GM11168 (cell line): ENCODE measurements around the gene PPP4R4.
"Not testable (repeated sequence)": the region's sequence is repeated elsewhere in the genome, so short reads cannot be mapped to it uniquely, and the experiment has no call there.

ENCODE experiments used
- in situ Hi-C: fragments of 300-500 bp; cut with MboI; formaldehyde crosslinking; loops from one replicate; pipeline ENCODE4 v1.12.0; 2022; ENCODE audit warnings: low sequenced_read_pairs; ENCODE audit not compliant: unreplicated experiment

Gene PPP4R4

DNA sequence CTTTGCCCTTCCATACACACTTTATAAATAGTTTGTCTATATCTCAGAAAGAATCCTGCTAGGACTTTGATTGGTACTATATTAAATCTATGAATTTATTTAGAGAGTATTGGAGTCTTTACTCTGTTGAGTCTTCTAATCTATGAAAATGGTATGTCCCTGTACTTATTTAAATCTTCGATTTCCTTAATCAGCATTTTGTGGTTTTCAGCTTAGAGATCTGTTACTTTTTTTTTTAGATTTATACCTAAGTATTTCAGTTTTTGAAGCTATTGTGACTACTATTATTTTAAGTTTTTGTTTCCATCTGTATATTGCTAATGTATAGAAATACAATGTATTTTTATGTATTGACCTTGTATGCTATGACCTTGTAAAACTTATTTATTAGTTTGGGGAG lies 31.3 kb upstream of the PPP4R4 start:
- in situ Hi-C loops, result no loop called here

DNA sequence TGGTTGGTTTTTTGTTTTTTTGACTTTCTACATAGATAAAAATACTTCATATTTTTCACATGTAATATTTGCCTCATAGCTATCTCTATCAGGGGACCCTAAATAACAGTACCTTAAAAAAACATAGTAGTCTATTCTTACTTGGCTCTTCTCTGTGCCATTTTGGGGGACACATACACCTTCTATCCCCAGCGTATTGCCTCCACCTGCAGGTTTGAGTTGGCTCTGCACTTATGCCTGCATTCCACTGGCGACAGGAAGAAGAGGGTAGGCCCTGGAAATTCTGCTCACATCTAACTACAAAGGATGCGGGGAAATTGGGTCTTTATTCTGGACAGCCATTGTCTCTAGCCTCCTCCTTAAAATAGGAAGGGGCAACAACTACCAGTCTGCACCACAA lies 30.9 kb upstream of the PPP4R4 start:
- in situ Hi-C loops, result no loop called here

GRCh38 chr14:94143711-94144110 lies 30.4 kb upstream of the PPP4R4 start:
- in situ Hi-C loops, result no loop called here

DNA sequence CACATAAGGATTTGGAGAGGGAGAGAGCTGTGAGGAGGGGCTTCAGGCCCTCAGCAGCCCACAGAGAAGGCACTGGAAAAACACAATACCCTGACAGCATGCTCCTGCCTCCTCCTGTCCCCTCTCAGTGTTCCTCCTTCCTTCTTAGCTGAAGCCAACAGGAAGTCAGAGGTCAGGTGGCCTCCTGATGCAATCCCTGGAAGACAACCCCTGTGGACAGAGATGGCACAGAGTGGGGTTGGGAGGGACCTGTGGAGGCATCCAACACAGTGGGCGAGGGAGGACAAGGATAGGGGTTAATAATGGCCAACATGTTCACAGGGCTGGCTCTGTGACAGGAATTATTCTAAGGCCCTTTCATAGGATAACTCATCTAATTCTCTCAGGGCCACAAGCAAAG lies 29.4 kb upstream of the PPP4R4 start:
- in situ Hi-C loops, result no loop called here

- in situ Hi-C loops, result no loop called here
Measured at GRCh38 chr14:94145902-94146527, 28.1 kb upstream of the PPP4R4 start.

DNA sequence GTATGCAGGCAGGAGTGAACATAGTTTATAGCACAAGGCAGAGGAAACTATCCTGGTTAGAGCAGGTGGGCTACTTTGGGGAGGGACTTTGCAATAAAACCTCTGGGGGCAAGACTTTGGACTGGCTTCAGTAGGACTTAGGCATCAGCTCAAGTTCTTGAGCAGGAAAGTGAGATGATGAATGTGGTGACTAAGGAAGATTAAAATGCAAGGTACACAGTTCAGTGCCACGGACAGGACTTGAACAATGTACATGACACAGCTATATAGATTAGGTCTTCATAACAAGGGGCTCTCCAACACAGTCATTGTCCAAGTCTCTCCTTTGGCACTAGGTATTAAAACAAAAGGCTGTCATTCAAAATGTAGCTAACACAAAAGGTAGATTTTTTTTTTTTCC lies 21.4 kb upstream of the PPP4R4 start:
- in situ Hi-C loops, result no loop called here

DNA sequence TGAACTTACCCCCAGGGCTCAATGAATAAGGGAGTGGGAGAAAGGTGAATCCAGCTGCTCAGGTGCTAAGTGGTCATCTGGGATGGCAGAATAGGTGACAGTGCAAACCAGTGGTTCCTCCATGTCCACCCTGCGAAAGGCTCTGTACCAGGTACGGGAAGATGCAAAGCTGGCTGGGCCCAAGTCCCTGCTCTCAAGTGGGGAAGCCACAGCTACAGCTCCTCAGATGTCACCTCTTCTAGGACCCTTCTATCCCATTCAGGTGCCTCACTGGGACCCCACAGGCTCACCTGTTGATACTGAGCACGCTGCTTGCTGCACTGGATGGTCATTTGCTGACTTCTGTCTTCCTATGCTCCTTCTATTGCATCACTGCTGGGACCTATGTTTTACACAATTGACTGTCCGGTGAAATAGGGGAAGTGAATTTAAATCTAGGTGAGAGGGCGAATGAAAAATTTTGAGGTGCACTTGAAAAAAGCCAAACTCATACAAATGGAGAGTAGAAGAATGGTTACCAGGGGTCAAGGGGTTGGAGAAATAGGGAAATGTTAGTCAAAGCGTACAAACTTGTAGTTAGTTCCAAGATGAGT lies 20.3 kb upstream of the PPP4R4 start:
- in situ Hi-C loops, result no loop called here

DNA sequence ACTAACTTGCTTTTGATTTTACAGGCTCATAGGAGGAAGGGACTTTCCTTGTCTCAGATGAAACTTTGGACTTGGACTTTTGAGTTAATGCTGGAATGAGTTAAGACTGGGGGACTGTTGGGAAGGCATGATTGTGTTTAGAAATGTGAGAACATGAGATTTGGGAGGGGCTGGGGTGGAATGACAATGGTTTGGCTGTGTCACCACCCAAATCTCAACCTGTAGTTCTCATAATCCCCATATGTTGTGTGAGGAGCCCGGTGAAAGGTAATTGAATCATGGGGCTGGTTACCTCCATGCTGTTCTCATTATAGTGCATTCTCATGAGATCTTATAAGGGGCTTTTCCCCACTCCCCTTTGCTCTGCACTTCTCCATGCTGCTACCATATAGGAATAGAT lies 18.0 kb upstream of the PPP4R4 start:
- in situ Hi-C loops, result not testable (repeated sequence)

DNA sequence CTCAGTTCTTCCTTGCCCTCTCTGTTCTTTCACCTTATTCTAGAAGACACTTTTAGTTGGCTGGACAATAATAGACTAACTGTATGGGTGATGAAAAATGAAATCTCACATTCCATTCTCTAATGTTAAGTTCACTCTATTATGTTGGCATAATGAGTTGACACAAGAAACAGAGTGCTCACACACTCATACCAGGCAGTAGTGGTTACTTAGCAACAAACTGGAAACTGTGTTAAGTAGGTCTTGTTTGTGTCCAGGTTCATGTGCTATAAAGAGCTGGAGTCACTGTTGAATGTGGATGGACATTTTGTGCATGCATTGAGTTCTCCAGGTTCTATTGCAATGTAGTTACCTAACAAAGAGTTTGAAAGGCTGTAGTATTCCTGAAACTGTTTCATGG lies 16.9 kb upstream of the PPP4R4 start:
- in situ Hi-C loops, result no loop called here

DNA sequence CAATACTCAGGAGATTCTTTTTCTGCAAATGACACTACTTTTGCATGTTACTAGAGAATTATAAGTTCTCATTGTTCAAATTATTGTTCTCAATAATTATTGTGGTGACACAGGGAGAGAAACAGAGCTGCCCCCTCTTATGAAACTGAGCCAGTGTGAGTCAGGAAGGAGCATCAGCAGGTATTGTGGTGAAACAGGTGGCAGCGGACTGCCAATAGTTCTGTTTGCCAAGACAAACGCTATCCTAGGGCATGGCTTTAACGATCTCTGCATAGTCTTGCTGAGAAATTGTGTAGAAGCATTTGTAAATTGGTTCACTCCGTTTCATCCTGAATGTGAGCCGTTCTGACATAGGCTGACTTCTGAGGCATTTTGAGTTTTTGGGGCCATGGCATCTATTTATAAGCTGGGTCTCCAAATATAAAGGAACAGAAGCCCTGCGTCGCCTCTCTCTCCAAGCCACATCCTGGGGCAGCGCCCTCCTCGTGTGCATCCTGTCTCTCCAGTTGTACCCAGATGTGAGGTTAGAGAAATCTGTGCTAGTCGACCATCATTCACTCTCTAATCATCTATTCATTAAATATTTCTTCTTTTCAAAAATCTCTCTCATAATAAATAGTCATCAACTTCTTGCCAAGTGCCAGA lies 15.8 kb upstream of the PPP4R4 start:
- in situ Hi-C loops, result no loop called here

GRCh38 chr14:94161058-94161457 lies 13.1 kb upstream of the PPP4R4 start:
- in situ Hi-C loops, result no loop called here

DNA sequence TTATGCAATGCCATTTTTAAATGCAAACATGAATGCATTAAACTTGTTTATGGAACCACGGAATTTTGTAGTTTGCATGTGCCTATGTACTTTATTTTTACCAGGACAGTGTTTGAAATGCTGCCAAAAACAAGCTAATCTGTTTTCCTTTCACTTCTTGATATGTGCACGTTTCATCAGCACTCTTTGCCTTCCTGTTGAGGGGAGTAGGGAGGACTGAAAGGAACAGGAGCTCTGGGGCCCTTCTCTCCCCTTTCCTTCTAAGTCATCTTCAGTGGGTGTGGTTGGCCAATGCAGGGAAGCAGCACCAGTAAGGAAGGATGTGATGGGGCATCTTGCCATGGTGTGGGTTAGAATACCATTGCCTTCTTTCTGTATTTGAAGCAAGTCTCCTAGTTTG lies 12.1 kb upstream of the PPP4R4 start:
- in situ Hi-C loops, result no loop called here

DNA sequence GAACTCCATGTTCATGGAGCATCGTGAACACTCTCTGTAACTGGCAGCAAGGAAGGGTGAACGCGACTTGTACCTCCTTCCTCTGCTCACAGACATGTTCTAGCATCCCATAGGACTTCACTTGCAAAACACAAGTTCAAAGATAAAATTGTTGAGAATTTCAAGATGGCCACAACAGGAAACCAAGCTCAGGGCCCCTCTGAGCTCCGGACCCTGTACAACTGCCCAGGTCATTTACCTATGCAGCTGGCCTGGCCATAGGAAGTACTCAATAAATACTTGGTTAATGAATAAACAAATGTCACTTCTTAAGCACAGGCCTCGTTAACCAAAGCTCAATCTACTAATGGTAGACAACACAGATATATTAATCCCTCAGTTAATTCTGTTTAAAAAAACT lies 11.7 kb upstream of the PPP4R4 start:
- in situ Hi-C loops, result no loop called here

DNA sequence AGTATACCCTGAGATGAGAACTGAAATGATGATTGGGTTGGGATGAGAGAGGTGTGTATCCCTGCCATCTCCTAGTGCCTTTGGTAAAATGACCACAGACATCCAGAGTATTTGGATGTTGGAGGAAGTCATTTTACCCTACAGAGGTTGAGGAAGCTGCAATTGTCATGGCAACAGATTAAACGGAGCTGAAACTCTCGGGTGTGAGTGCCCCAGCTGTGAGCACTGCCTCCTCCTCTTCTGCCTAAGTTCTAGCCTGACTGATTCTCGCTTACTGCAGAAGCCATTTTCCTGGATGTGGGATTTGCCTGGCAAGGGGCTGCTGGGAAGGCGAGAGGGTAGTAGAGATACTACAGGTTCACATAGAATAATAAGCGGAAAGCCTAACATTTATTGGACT lies 10.3 kb upstream of the PPP4R4 start:
- in situ Hi-C loops, result no loop called here

DNA sequence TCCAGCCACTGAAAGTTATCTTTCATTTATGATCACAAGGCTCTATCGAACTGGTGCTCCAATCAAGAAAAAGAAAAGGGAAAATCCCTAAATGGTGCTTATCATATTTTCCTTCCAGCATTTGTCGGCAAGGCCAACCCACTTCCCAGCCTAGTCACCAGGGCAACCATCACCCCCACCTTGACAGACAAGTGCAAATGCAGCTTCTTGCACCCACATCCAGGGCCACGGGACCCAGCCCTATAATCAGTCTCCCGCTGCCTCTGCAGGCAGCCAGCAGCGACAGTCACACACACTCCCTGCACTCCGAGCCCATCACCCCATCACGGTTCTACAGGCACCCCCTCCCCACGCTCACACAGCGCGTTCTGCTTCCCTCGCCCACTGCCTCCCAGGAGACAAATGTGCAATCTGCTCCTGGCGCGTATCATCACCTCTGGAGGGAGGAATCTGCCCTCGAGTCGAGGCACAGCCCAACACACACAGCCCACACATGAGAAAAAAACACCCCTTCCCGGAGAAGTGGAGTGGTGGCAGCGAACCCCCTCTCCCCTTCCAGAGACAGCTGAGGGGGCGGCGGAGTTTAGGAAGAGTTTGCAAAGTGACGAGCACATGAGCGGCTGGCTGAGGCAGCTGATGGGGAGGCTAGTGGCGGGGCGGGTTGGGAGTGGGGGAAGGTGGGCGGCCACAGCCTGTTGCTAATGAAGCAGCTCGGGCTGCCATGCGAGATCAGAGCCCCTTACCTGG lies 9.3 kb upstream of the PPP4R4 start:
- in situ Hi-C loops, result no loop called here

GRCh38 chr14:94165744-94166143 lies 8.4 kb upstream of the PPP4R4 start:
- in situ Hi-C loops, result no loop called here

- in situ Hi-C loops, result no loop called here
Measured at GRCh38 chr14:94170136-94170535, 4.0 kb upstream of the PPP4R4 start.

DNA sequence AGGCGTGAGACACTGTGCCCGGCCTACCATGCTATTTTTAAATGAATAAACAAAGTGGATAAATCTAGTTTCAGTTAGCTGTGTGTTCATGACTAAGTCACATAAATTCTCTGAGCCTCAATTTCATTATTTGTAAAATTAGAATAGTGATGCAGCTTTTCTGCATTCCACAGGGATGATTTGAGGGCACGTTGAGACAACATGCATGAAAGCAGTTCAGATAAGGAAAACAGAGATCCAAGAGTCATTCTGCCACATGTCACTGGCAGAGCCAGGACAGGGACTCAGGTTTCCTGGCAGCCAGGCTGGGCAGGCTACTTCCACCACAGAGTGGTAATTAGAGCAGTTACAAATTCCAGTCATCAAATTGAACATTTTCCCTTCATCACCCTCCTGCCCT lies 2.9 kb upstream of the PPP4R4 start:
- in situ Hi-C loops, result no loop called here

- in situ Hi-C loops, result no loop called here
Measured at GRCh38 chr14:94172545-94172944, 1.6 kb upstream of the PPP4R4 start.

GRCh38 chr14:94173471-94173884 lies 644 bp upstream of the PPP4R4 start:
- in situ Hi-C loops, result no loop called here

GRCh38 chr14:94174604-94175010 lies 485 bp downstream of the PPP4R4 start:
- in situ Hi-C loops, result no loop called here
